ENCODE results near the gene REPIN1.

DNA sequence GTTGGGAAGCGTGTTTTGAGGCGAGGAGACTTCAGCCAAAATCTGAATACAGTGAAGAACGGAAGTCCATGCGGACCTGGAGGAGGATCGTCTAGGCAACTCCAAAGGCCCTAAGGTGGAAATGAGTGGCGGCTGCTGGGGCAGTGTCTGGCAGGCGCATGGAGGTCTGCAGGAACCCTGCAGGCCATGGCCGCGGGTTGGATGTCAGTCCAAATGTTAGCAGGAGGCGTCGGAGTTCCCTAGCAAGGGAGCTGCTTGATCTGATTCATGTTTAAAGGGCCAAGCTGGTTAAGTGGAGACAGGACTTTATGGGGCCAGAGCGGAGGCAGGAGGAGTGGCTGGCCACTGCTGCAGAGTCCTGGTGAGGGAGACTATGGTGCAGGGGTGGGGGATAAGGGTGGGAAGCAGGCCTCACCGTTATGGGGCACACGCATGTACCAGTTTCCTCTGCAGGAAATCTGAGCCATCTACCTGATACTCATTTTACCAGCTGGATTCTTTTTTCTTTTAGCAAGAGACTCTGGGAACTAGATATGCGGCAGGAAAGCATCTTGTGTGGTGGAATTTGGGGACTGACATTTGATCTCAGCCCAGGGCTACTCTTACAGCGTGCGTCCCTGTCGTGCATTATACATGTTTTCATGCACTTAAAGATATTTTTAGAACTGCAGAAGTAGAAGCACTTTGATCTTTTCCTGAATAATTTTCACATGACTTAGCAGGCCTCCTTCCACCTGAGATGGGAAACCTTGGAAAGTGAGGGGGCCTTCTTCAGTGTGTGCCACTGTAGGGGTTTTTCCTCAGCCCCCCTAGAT, 6.6 kb upstream of the REPIN1 start:
- TF ChIP-seq POLR2AphosphoS5 (IDR thresholded peaks at IDR 0.05; ENCODE audit: borderline replicate concordance, low read depth, low read length) (no peak), EZH2 (IDR thresholded peaks at IDR 0.05) (no peak)

All from SK-N-MC (cell line).